LoVo (cell line): Measurements from ENCODE around the gene HMBS.

Experiments
- DNase-seq: peaks from one replicate; pipeline ENCODE4 v3.0.0-alpha.2; 2016; ENCODE audit warnings: low spot score

The HMBS gene

GRCh38 chr11:119067371-119068222 lies 17.1 kb upstream of the HMBS start, which contains the start of gene VPS11:
VPS11 (plus strand) TSS chr11:119067818; CDS start chr11:119067824, 6 bp downstream.
- peak; percentile 96 for DNase-seq

GRCh38 chr11:119077839-119078238 lies 6.8 kb upstream of the HMBS start:
- no peak for DNase-seq

- DNase-seq = no peak
These were observed 5.8 kb upstream of the HMBS start for GRCh38 chr11:119078675-119079420.

- no peak for DNase-seq
These were observed 2.9 kb upstream of the HMBS start for GRCh38 chr11:119081682-119082260.

- DNase-seq = no peak
These were observed 761 bp downstream of the HMBS start for GRCh38 chr11:119085437-119085847.

GRCh38 chr11:119087123-119087522 lies 2.4 kb downstream of the HMBS start:
- DNase-seq = no peak

GRCh38 chr11:119087747-119088241 lies 3.1 kb downstream of the HMBS start:
- DNase-seq = no peak

- no peak for DNase-seq
These were observed 3.7 kb downstream of the HMBS start for GRCh38 chr11:119088406-119088805.

GRCh38 chr11:119089319-119089718 lies 4.6 kb downstream of the HMBS start:
- no peak for DNase-seq

- no peak for DNase-seq
These were observed 6.5 kb downstream of the HMBS start for GRCh38 chr11:119091178-119091577.

- no peak for DNase-seq
These were observed 7.5 kb downstream of the HMBS start for GRCh38 chr11:119091966-119092879.

- no peak for DNase-seq
These were observed 8.5 kb downstream of the HMBS start for GRCh38 chr11:119092880-119093842.

- no peak for DNase-seq
These were observed 9.5 kb downstream of the HMBS start for GRCh38 chr11:119093942-119094815.

GRCh38 chr11:119094816-119095065 lies 10.1 kb downstream of the HMBS start:
- peak; percentile 71 for DNase-seq

GRCh38 chr11:119095066-119095880 lies 10.6 kb downstream of the HMBS start:
- peak; percentile 99 for DNase-seq

- no peak for DNase-seq
These were observed 15.0 kb downstream of the HMBS start for GRCh38 chr11:119099711-119100110.

GRCh38 chr11:119100246-119100970 lies 15.7 kb downstream of the HMBS start:
- DNase-seq = peak; percentile 48
